HL-60 (cell line): Measurements from ENCODE around the gene MRPL21.

ENCODE experiments used
- DNase-seq, 2 experiments: peaks; one replicate each; pipeline ENCODE4 v3.0.0-alpha.2; 2010 to 2020; ENCODE audit warnings: low read depth in 1 of 2, low spot score in 1 of 2
- H3K27ac ChIP-seq: fragments of 250-450 bp; sonication (Bioruptor Pico); replicated peaks from 2 replicates; pipeline ENCODE4 v1.5.1; 2020; ENCODE audit warnings: mild to moderate bottlenecking, moderate library complexity
- H3K27me3 ChIP-seq: fragments of 250-450 bp; sonication (Bioruptor Pico); 2 replicates; pipeline ENCODE4 v1.5.1; 2021; ENCODE audit warnings: mild to moderate bottlenecking, moderate library complexity; ENCODE audit not compliant: insufficient read depth, poor library complexity, severe bottlenecking
- H3K4me3 ChIP-seq: replicated peaks from 2 replicates; pipeline ENCODE4 v1.5.1; 2011; ENCODE audit warnings: mild to moderate bottlenecking, control low read depth, low read length; ENCODE audit not compliant: insufficient read depth
- GABPA ChIP-seq: IDR thresholded peaks from 2 replicates; pipeline ENCODE4 v1.6.1; 2012; ENCODE audit warnings: low read depth
- POLR2AphosphoS5 ChIP-seq: IDR thresholded peaks from 2 replicates; pipeline ENCODE4 v1.6.1; 2012; ENCODE audit warnings: low read depth
- SPI1 ChIP-seq: IDR thresholded peaks from 2 replicates; pipeline ENCODE4 v1.6.1; 2012; ENCODE audit warnings: low read depth, mild to moderate bottlenecking, borderline replicate concordance
- TF ChIP-seq, protein P1 (sequence below): IDR thresholded peaks from 2 replicates; pipeline ENCODE4 v1.6.1; 2012; ENCODE audit warnings: low read depth; ENCODE audit not compliant: insufficient replicate concordance
- TF ChIP-seq, protein P2 (sequence below): IDR thresholded peaks from one replicate; pipeline ENCODE4 v1.5.1; 2011; ENCODE audit warnings: low read length, control low read depth, inconsistent platforms; ENCODE audit not compliant: insufficient read depth

MRPL21 gene

DNA sequence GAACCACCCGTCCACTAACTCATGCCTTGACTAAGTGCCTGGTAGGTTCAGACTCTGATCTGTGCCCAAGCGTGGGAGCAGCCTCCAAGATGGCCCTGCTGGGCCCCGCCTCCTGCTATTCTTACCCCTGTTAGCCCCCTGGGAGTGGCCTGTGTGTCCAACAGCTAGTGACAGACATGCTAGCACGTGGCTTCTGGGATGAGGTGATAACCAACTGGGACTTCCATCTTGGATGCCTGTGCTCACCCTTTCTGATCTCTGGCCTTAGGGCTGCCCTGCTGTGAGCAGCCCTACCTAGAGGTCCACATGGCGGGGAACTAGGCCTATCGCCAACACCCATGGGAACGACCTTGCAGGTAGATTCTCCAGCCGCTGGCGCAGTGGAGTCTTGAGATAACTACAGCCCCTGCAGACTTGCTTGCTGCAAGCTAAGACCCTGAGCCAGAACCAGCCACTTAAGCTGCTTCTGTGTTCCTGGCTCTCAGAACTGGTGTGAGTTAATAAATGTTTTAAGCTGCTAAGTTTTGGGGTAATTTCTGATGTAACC is 2.7 kb downstream of the MRPL21 start:
- TF ChIP-seq SPI1, result no peak
- no peak for TF ChIP-seq GABPA
- TF ChIP-seq, protein P1, sequence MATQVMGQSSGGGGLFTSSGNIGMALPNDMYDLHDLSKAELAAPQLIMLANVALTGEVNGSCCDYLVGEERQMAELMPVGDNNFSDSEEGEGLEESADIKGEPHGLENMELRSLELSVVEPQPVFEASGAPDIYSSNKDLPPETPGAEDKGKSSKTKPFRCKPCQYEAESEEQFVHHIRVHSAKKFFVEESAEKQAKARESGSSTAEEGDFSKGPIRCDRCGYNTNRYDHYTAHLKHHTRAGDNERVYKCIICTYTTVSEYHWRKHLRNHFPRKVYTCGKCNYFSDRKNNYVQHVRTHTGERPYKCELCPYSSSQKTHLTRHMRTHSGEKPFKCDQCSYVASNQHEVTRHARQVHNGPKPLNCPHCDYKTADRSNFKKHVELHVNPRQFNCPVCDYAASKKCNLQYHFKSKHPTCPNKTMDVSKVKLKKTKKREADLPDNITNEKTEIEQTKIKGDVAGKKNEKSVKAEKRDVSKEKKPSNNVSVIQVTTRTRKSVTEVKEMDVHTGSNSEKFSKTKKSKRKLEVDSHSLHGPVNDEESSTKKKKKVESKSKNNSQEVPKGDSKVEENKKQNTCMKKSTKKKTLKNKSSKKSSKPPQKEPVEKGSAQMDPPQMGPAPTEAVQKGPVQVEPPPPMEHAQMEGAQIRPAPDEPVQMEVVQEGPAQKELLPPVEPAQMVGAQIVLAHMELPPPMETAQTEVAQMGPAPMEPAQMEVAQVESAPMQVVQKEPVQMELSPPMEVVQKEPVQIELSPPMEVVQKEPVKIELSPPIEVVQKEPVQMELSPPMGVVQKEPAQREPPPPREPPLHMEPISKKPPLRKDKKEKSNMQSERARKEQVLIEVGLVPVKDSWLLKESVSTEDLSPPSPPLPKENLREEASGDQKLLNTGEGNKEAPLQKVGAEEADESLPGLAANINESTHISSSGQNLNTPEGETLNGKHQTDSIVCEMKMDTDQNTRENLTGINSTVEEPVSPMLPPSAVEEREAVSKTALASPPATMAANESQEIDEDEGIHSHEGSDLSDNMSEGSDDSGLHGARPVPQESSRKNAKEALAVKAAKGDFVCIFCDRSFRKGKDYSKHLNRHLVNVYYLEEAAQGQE, result no peak
- TF ChIP-seq, protein P2, sequence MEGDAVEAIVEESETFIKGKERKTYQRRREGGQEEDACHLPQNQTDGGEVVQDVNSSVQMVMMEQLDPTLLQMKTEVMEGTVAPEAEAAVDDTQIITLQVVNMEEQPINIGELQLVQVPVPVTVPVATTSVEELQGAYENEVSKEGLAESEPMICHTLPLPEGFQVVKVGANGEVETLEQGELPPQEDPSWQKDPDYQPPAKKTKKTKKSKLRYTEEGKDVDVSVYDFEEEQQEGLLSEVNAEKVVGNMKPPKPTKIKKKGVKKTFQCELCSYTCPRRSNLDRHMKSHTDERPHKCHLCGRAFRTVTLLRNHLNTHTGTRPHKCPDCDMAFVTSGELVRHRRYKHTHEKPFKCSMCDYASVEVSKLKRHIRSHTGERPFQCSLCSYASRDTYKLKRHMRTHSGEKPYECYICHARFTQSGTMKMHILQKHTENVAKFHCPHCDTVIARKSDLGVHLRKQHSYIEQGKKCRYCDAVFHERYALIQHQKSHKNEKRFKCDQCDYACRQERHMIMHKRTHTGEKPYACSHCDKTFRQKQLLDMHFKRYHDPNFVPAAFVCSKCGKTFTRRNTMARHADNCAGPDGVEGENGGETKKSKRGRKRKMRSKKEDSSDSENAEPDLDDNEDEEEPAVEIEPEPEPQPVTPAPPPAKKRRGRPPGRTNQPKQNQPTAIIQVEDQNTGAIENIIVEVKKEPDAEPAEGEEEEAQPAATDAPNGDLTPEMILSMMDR, result no peak
- no peak for TF ChIP-seq POLR2AphosphoS5
- Histone ChIP-seq H3K27me3 (no peaks in the 10 kb centered on the region), H3K27ac (no peak overlapping the region), H3K4me3 (no peak overlapping the region)
- no peak for DNase-seq

DNA sequence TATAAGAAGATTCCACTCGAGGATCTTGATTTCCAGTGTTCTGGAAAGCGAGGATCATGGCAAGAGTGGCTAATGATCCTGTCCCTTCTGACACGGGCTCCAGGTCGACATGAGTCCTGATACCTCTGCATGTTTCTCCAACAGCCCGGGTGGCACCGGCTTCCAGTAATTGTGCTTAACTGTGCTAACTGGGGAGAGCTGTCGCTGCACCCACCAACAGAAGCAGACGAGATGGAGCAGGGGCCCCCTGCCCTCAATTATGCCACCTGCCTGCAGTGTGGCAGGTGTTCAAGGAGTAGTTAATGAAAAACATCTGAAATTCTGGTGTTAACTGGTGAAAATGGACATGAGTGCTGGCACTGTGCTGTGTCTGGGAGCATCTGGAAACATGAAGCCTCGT is 6.2 kb downstream of the MRPL21 start:
- DNase-seq, result no peak
- H3K27ac ChIP-seq, result no peak overlapping the region
- no peak overlapping the region for H3K4me3 ChIP-seq
- no peak for TF ChIP-seq GABPA
- TF ChIP-seq, protein P1, result no peak
- no peak for TF ChIP-seq POLR2AphosphoS5
- TF ChIP-seq SPI1, result no peak
- TF ChIP-seq, protein P2, result no peak
- H3K27me3 ChIP-seq, result no peaks in the 10 kb centered on the region

DNA sequence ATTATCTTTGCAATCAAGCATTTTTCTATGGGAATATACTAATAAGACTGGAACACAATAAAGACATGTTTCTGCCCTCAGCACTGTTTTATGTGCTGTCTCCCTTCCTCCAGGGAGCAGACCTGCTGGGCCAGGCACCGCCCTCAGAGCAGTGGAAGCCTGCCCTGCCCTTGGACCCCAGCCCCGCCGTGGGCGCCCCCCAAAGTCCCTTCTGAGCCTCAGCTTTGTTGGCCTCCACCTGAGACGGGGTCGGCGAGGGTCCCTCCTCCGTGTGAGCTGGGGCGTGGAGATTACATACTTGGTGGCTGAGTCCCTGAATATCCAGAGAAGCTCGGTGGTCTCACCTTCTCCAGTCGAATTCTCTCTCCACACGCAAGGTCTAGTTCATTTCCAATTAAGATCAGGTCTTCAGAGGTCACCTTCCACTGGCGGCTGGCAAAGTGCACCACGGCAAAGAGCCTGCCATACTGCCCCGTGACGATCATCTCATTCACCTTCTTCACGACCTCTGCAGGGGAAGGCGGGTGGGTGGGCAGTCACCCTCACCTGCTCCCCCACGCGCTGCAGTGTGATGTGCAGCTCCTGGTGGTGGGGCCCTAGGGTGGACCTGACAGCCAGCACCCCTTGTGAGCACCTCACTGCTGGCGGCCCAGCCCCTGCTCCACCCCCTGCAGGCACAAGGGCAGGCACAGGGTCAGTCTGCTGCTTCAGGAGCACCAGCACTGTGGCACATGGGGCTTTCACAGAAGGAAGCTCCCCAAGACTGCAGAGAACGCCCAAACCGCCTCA is 7.3 kb downstream of the MRPL21 start:
- Histone ChIP-seq H3K27me3 (no peaks in the 10 kb centered on the region), H3K4me3 (no peak overlapping the region), H3K27ac (no peak overlapping the region)
- TF ChIP-seq GABPA (no peak), SPI1 (no peak), POLR2AphosphoS5 (no peak)
- TF ChIP-seq, protein P2, result no peak
- TF ChIP-seq, protein P1, result no peak
- no peak for DNase-seq
